IPS-NIHi11 (cell line): ENCODE data around the gene POR.
"Not testable (repeated sequence)": the region's sequence is repeated elsewhere in the genome, so short reads cannot be mapped to it uniquely, and the experiment has no call there.

Experiments used
- DNase-seq: peaks from one replicate; pipeline ENCODE4 v3.0.0; 2012; ENCODE audit warnings: mixed read lengths, low spot score

POR gene

DNA sequence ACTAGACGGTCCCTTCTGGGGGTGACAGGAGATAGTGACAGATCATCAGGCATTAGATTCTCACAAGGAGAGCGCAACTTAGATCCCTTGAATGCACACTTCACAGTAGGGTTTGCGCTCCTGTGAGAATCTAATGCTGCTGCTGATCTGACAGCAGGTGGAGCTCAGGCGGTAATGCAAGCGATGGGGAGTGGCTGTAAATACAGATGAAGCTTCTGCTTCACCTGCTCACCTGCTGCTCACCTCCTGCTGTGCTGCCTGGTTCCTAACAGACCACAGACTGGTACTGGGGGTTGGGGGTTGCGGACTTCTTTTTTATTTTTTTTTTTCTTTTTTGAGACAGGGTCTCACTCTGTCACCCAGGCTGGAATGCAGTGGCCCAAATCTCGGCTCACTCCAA, 114.7 kb downstream of the POR start:
- not testable (repeated sequence) for DNase-seq

DNA sequence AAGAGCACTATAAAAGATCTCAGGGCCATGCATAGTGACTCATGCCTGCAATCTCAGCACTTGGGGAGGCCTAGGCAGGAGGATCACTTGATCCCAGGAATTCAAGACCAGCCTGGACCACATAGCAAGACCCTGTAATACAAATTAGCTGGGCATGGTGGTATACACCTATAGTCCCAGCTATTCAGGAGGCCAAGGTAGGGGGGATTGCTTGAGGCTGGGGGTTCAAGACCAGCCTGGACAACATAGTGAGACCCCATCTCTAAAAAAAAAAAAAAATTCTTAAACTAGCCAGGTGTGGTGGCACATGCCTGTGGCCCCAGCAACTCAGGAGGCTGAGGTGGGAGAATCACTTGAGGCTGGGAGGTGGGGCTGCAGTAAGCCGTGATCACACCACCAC, 117.0 kb downstream of the POR start:
- no peak for DNase-seq
